ENCODE measurements around the gene MEG3.

DNA sequence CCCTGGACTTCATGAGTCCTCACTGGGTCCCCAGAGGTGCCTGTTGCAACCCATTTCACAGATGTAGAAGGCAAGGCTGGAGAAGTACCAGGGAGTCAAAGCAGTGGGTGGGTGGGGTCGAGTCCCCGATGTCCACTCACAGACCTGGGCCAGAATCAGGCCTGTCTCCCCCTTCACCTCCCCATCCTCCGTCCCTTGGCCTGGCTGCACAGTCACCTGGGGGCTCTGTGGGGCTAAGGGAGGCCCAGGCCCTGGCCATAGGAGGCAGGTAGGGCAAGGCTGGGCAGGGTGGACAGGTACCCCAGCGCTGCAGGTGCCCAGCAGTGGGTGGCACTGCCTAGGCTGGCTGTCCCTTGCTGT lies 48.1 kb downstream of the MEG3 start:
- no peak for TF ChIP-seq POLR2A (IDR thresholded peaks at IDR 0.05)
- TF ChIP-seq, protein P1, sequence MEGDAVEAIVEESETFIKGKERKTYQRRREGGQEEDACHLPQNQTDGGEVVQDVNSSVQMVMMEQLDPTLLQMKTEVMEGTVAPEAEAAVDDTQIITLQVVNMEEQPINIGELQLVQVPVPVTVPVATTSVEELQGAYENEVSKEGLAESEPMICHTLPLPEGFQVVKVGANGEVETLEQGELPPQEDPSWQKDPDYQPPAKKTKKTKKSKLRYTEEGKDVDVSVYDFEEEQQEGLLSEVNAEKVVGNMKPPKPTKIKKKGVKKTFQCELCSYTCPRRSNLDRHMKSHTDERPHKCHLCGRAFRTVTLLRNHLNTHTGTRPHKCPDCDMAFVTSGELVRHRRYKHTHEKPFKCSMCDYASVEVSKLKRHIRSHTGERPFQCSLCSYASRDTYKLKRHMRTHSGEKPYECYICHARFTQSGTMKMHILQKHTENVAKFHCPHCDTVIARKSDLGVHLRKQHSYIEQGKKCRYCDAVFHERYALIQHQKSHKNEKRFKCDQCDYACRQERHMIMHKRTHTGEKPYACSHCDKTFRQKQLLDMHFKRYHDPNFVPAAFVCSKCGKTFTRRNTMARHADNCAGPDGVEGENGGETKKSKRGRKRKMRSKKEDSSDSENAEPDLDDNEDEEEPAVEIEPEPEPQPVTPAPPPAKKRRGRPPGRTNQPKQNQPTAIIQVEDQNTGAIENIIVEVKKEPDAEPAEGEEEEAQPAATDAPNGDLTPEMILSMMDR (IDR thresholded peaks at IDR 0.05) = no peak

Measured in adrenal gland (tissue), 5 donors.